K562 (cell line): Measurements from ENCODE around the gene CDIPT.

Experiments used
- ELK1 ChIP-seq: sonication (generic); formaldehyde crosslinking; IDR thresholded peaks from 2 replicates; pipeline ENCODE4 v1.8.1; 2022; ENCODE audit warnings: missing genetic modification reagents
- ZBTB8A ChIP-seq: fragments of 450-650 bp; IDR thresholded peaks from 2 replicates; pipeline ENCODE4 v1.6.1; 2018; ENCODE audit warnings: mild to moderate bottlenecking, moderate library complexity; ENCODE audit not compliant: partially characterized antibody

- TF ChIP-seq ZBTB8A (no peak), ELK1 (CRISPR knock-in tag) (no peak)
Observed at GRCh38 chr16:29875206-29875605, 12.2 kb upstream of the CDIPT start.
